ENCODE data around the gene TMUB2.

GRCh38 chr17:44219616-44220212 lies 32.9 kb downstream of the TMUB2 start, which contains the start of gene UBTF:
- TF ChIP-seq CTCF (IDR thresholded peaks at IDR 0.05; ENCODE audit: poor library complexity, severe bottlenecking) (no peak), POLR2AphosphoS5 (IDR thresholded peaks at IDR 0.05) (peak; percentile 29), EP300 (conservative IDR thresholded peaks at IDR 0.05; ENCODE audit: poor library complexity, severe bottlenecking) (no peak), TAF1 (IDR thresholded peaks at IDR 0.05; ENCODE audit: low read depth) (peak; percentile 55), REST (IDR thresholded peaks at IDR 0.05; ENCODE audit: borderline replicate concordance) (no peak)
